GM12878 (cell line): ENCODE data around the gene USH2A. TPM values are rescaled to one million over a fixed set of nuclear protein-coding genes. Genes with fewer than 3 reads are reported as not detected.

Experiments used
- ATAC-seq: fragments of 200-7000 bp; cut with Tn5 transposase; 3 replicates; pipeline ENCODE4 v1.9.1; 2020; ENCODE audit warnings: mild to moderate bottlenecking, moderate library complexity
- BruUV-seq: library from RNA; stranded (reverse); fragments of 400-500 nt; replicated peaks from 2 replicates; lab custom pipeline; 2021; lab: Mats Ljungman, UMichigan
- CTCF ChIA-PET: fragments of 300-600 bp; sonication (Branson Sonifier 250); formaldehyde crosslinking; extraction: SDS; loops from one replicate; lab custom pipeline; 2021; ENCODE audit warnings: inconsistent platforms; lab: Yijun Ruan, JAX
- POLR2A ChIA-PET: fragments of 350-600 bp; formaldehyde crosslinking; extraction: SDS; loops from one replicate; lab custom pipeline; 2021; ENCODE audit warnings: inconsistent platforms; lab: Charles Lee
- RAD21 ChIA-PET: fragments of 300-600 bp; sonication (Branson Sonifier 250); formaldehyde crosslinking; loops from one replicate; lab custom pipeline; 2023; ENCODE audit warnings: antibody characterized with exemption; ENCODE audit not compliant: unreplicated experiment; lab: Charles Lee
- SMC1A ChIA-PET: fragments of 300-600 bp; sonication (Branson Sonifier 250); formaldehyde crosslinking; loops from one replicate; lab custom pipeline; 2023; ENCODE audit not compliant: unreplicated experiment, uncharacterized antibody; lab: Charles Lee
- DNase-seq: peaks from one replicate; pipeline ENCODE4 v3.0.0-alpha.2; 2011; ENCODE audit warnings: low read depth, low spot score
- FAIRE-seq: peaks from 3 replicates; lab custom pipeline; 2011; peaks lifted over from hg19 to GRCh38; lab: Jason Lieb, UNC
- H2AFZ ChIP-seq: 2 replicates; pipeline ENCODE4 v1.6.0; 2011; ENCODE audit warnings: low read depth, low read length, control low read depth; ENCODE audit not compliant: control insufficient read depth
- H3K27ac ChIP-seq: 2 replicates; pipeline ENCODE4 v1.5.1; 2011; ENCODE audit warnings: control low read depth; ENCODE audit not compliant: control insufficient read depth, insufficient read depth
- H3K27me3 ChIP-seq, 2 experiments: replicated peaks in 1 of 2; 2 replicates each; pipeline versions ENCODE4 v1.6.0 to v1.6.1; 2011; ENCODE audit warnings: low read length in 1 of 2; ENCODE audit not compliant: control insufficient read depth in 2 of 2, insufficient read depth in 2 of 2
- H3K36me3 ChIP-seq, 2 experiments: 2 replicates each; pipeline ENCODE4 v1.5.1; 2011; ENCODE audit warnings: low read length in 1 of 2; ENCODE audit not compliant: control insufficient read depth in 2 of 2, insufficient read depth in 2 of 2
- H3K4me1 ChIP-seq: 2 replicates; pipeline ENCODE4 v1.6.1; 2011; ENCODE audit warnings: mild to moderate bottlenecking, low read length, moderate library complexity, mixed read lengths; ENCODE audit not compliant: control insufficient read depth, insufficient read depth
- H3K4me2 ChIP-seq: 2 replicates; pipeline ENCODE4 v1.6.0; 2011; ENCODE audit warnings: control low read depth; ENCODE audit not compliant: control insufficient read depth, insufficient read depth
- H3K4me3 ChIP-seq: fragments of 200-600 bp; sonication (generic); 2 replicates; pipeline ENCODE4 v1.5.1; 2016
- H3K79me2 ChIP-seq: 2 replicates; pipeline ENCODE4 v1.6.0; 2011; ENCODE audit warnings: low read length; ENCODE audit not compliant: control insufficient read depth, insufficient read depth
- H3K9ac ChIP-seq: 2 replicates; pipeline ENCODE4 v1.8.0; 2011; ENCODE audit warnings: low read length, control low read depth, mixed read lengths; ENCODE audit not compliant: control insufficient read depth, insufficient read depth
- H3K9me3 ChIP-seq: replicated peaks from 3 replicates; pipeline ENCODE4 v1.5.1; 2011; ENCODE audit warnings: mild to moderate bottlenecking, low read length; ENCODE audit not compliant: control insufficient read depth, insufficient read depth
- H4K20me1 ChIP-seq: 2 replicates; pipeline ENCODE4 v1.6.0; 2011; ENCODE audit not compliant: control insufficient read depth, insufficient read depth
- BCL11A ChIP-seq: IDR thresholded peaks from 2 replicates; pipeline ENCODE4 v1.6.1; 2011; ENCODE audit warnings: low read depth, low read length
- CEBPZ ChIP-seq: fragments of 150-350 bp; IDR thresholded peaks from 2 replicates; pipeline ENCODE4 v1.6.1; 2016; ENCODE audit warnings: low read depth, low read length
- CUX1 ChIP-seq: IDR thresholded peaks from 2 replicates; pipeline ENCODE4 v1.6.1; 2012; ENCODE audit warnings: improper control_type of control experiment, low read depth, low read length; ENCODE audit not compliant: insufficient replicate concordance
- FOXM1 ChIP-seq: IDR thresholded peaks from 2 replicates; pipeline ENCODE4 v1.6.1; 2012; ENCODE audit warnings: low read depth, mild to moderate bottlenecking, inconsistent platforms, low read length, moderate library complexity
- MXI1 ChIP-seq: fragments of 150-350 bp; IDR thresholded peaks from 2 replicates; pipeline ENCODE4 v1.6.1; 2011; ENCODE audit warnings: low read depth, mild to moderate bottlenecking, inconsistent platforms, low read length, improper control_type of control experiment
- NRF1 ChIP-seq: conservative IDR thresholded peaks from 2 replicates; pipeline ENCODE4 v1.6.1; 2011; ENCODE audit warnings: mild to moderate bottlenecking, low read depth, low read length, improper control_type of control experiment
- PBX3 ChIP-seq: IDR thresholded peaks from 2 replicates; pipeline ENCODE4 v1.6.1; 2011; ENCODE audit warnings: mild to moderate bottlenecking, low read depth, low read length, moderate library complexity; ENCODE audit not compliant: insufficient replicate concordance
- ZNF274 ChIP-seq: IDR thresholded peaks from one replicate; pipeline ENCODE4 v1.8.0; 2011; ENCODE audit not compliant: insufficient read length, insufficient read depth
- WGBS: methylation state at CpG from one replicate; pipeline ENCODE4 v1.1.6; 2016; ENCODE audit warnings: low lambda C conversion rate; ENCODE audit not compliant: insufficient replicate concordance, insufficient coverage; ENCODE audit errors: missing lambda C conversion rate; 5-methylcytosine and 5-hydroxymethylcytosine counted together
- in situ Hi-C: fragments of 300-500 bp; cut with MboI; formaldehyde crosslinking; loops from 9 replicates; pipeline ENCODE4 v1.14.3; 2018; ENCODE audit warnings: mixed read lengths
- intact Hi-C: fragments of 100-400 bp; cut with micrococcal nuclease; formaldehyde crosslinking; loops from one replicate; pipeline ENCODE4 v1.14.2; 2022; ENCODE audit not compliant: unreplicated experiment
- polyA plus RNA-seq, 11 experiments: library from polyadenylated mRNA; depleted of rRNA in 4 of 11; unstranded in 6 of 11; stranded (reverse) in 5 of 11; fragments of >200 nt; fragmentation: Nextera tagmentation in 4 of 11; fragmentation: Illumina TruSeq in 1 of 11; extraction: Ambion mirVana in 4 of 11; extraction: Trizol in 1 of 11; gene quantifications; 1 replicate in 1 of 11; 2 replicates in 10 of 11; pipeline versions ENCODE4 v1.2.1 to v1.2.3, GENCODE V29; 2011 to 2016; ENCODE audit warnings: inconsistent platforms in 2 of 11, missing spikeins in 2 of 11, low read depth in 1 of 11
- total RNA-seq, 4 experiments: library from RNA; depleted of rRNA in 3 of 4; stranded (reverse); fragments of >200 nt in 3 of 4; fragmentation: Illumina TruSeq in 1 of 4; extraction: Trizol in 1 of 4; gene quantifications; 2 replicates each; pipeline versions ENCODE4 v1.2.1 to v1.2.3, GENCODE V29; 2013 to 2021
- TF ChIP-seq, protein P1 (sequence below): fragments of 450-650 bp; formaldehyde crosslinking; IDR thresholded peaks from 2 replicates; pipeline ENCODE4 v1.4.0; 2020; ENCODE audit warnings: mild to moderate bottlenecking, moderate library complexity

The USH2A gene
- total and polyA plus RNA-seq, 10 of the 15 experiments (the other 5 are each of a cell fraction or from before 2014, with no cell fraction given), result under 0.01 to 0.20 (median 0.01) TPM; not detected in 2

- CTCF ChIA-PET, result interaction anchor here (0.6 kb wide), 1 partner anchor 47 kb away, joined by 3 read pairs; no protein-coding TSS in a partner anchor
- no TSS peak for BruUV-seq
- 9% methylated on average over 7 of the region's 7 CpGs for WGBS
- H3K4me1 ChIP-seq, result no peaks in the 10 kb centered on the region
- DNase-seq (no peak), ATAC-seq (no peak), FAIRE-seq (no peak)
- no peak overlapping the region for H3K4me3 ChIP-seq
- intact Hi-C loops (no loop called here), in situ Hi-C loops (no loop called here)
- no peaks in the 10 kb centered on the region for H4K20me1 ChIP-seq
- POLR2A ChIA-PET, result no interaction called here
- RAD21 ChIA-PET, result no interaction called here
- no peaks in the 10 kb centered on the region for H3K27me3 ChIP-seq
- H3K4me2 ChIP-seq, result no peak overlapping the region
- SMC1A ChIA-PET, result no interaction called here
- no peaks in the 10 kb centered on the region for H3K9me3 ChIP-seq
- TF ChIP-seq BCL11A (no peak), ZNF274 (no peak), MXI1 (no peak), FOXM1 (no peak), NRF1 (no peak), CUX1 (no peak), CEBPZ (no peak), PBX3 (no peak)
- TF ChIP-seq, protein P1, sequence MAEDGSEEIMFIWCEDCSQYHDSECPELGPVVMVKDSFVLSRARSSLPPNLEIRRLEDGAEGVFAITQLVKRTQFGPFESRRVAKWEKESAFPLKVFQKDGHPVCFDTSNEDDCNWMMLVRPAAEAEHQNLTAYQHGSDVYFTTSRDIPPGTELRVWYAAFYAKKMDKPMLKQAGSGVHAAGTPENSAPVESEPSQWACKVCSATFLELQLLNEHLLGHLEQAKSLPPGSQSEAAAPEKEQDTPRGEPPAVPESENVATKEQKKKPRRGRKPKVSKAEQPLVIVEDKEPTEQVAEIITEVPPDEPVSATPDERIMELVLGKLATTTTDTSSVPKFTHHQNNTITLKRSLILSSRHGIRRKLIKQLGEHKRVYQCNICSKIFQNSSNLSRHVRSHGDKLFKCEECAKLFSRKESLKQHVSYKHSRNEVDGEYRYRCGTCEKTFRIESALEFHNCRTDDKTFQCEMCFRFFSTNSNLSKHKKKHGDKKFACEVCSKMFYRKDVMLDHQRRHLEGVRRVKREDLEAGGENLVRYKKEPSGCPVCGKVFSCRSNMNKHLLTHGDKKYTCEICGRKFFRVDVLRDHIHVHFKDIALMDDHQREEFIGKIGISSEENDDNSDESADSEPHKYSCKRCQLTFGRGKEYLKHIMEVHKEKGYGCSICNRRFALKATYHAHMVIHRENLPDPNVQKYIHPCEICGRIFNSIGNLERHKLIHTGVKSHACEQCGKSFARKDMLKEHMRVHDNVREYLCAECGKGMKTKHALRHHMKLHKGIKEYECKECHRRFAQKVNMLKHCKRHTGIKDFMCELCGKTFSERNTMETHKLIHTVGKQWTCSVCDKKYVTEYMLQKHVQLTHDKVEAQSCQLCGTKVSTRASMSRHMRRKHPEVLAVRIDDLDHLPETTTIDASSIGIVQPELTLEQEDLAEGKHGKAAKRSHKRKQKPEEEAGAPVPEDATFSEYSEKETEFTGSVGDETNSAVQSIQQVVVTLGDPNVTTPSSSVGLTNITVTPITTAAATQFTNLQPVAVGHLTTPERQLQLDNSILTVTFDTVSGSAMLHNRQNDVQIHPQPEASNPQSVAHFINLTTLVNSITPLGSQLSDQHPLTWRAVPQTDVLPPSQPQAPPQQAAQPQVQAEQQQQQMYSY, result no peak
- H2AFZ ChIP-seq, result no peak overlapping the region
- H3K79me2 ChIP-seq, result no peaks in the 10 kb centered on the region
- H3K36me3 ChIP-seq, result no peaks in the 10 kb centered on the region
- no peak overlapping the region for H3K9ac ChIP-seq
- no peak overlapping the region for H3K27ac ChIP-seq
These were observed 643.5 kb downstream of the USH2A start for GRCh38 chr1:215779729-215780128.
